ENCODE results near the gene CAMSAP1.

Gene CAMSAP1

GRCh38 chr9:135787317-135787716 is 120.0 kb downstream of the CAMSAP1 start:
- no peak for TF ChIP-seq CTCF (IDR thresholded peaks at IDR 0.05; ENCODE audit: low read depth, low read length, missing control alignments)
- no peak for DNase-seq (ENCODE audit: low read depth)
- H3K4me3 ChIP-seq (ENCODE audit: low read depth, low read length), result no peak overlapping the region
- in situ Hi-C loops (cut with HindIII; ENCODE audit: low sequenced_read_pairs), result loop anchor here (5.0 kb wide), 1 partner anchor 70 kb away; no protein-coding TSS in a partner anchor

GRCh38 chr9:135786146-135786690 is 121.1 kb downstream of the CAMSAP1 start:
- no peak for TF ChIP-seq CTCF (IDR thresholded peaks at IDR 0.05; ENCODE audit: low read depth, low read length, missing control alignments)
- H3K4me3 ChIP-seq (ENCODE audit: low read depth, low read length), result no peak overlapping the region
- in situ Hi-C loops (cut with HindIII; ENCODE audit: low sequenced_read_pairs), result loop anchor here (5.0 kb wide), 1 partner anchor 69 kb away; no protein-coding TSS in a partner anchor
- no peak for DNase-seq (ENCODE audit: low read depth)

- in situ Hi-C loops (cut with HindIII; ENCODE audit: low sequenced_read_pairs), result loop anchor here (5.0 kb wide), 1 partner anchor 68 kb away; no protein-coding TSS in a partner anchor
- H3K4me3 ChIP-seq (ENCODE audit: low read depth, low read length), result no peak overlapping the region
- TF ChIP-seq CTCF (IDR thresholded peaks at IDR 0.05; ENCODE audit: low read depth, low read length, missing control alignments), result no peak
- DNase-seq (ENCODE audit: low read depth), result no peak
Observed at GRCh38 chr9:135785013-135785575, 122.3 kb downstream of the CAMSAP1 start.

- no peak for TF ChIP-seq CTCF (IDR thresholded peaks at IDR 0.05; ENCODE audit: low read depth, low read length, missing control alignments)
- in situ Hi-C loops (cut with HindIII; ENCODE audit: low sequenced_read_pairs), result no loop called here
- no peak overlapping the region for H3K4me3 ChIP-seq (ENCODE audit: low read depth, low read length)
- DNase-seq (ENCODE audit: low read depth), result no peak
Observed at GRCh38 chr9:135783540-135784245, 123.7 kb downstream of the CAMSAP1 start.

- no peak for DNase-seq (ENCODE audit: low read depth)
- in situ Hi-C loops (cut with HindIII; ENCODE audit: low sequenced_read_pairs), result no loop called here
- no peak for TF ChIP-seq CTCF (IDR thresholded peaks at IDR 0.05; ENCODE audit: low read depth, low read length, missing control alignments)
Observed at GRCh38 chr9:135782946-135783345, 124.4 kb downstream of the CAMSAP1 start.

GRCh38 chr9:135780626-135781025 is 126.7 kb downstream of the CAMSAP1 start:
- no peak overlapping the region for H3K4me3 ChIP-seq (ENCODE audit: low read depth, low read length)
- in situ Hi-C loops (cut with HindIII; ENCODE audit: low sequenced_read_pairs), result no loop called here
- no peak for TF ChIP-seq CTCF (IDR thresholded peaks at IDR 0.05; ENCODE audit: low read depth, low read length, missing control alignments)
- DNase-seq (ENCODE audit: low read depth), result no peak

More at GRCh38 chr9:135782946-135783345, 124.4 kb downstream of the CAMSAP1 start:
- no peak overlapping the region for H3K4me3 ChIP-seq (ENCODE audit: low read depth, low read length)

All from astrocyte of the cerebellum (primary cell).